Stimulated activated effector memory CD8-positive, alpha-beta T cell treated with anti-CD3 and anti-CD28 coated beads, Interleukin-12 subunit alpha, Interleukin-12 subunit beta, amount 100 ng/mL, for 72 hours (primary cell): ENCODE measurements around the gene CRY2.

Source experiments
- ATAC-seq: fragments of 150-1000 bp; cut with Tn5 transposase; 2 replicates; pipeline ENCODE4 v1.10.0; 2021
- DNase-seq, 2 donors: peaks; one replicate each; pipeline ENCODE4 v3.0.0; 2021 to 2022; ENCODE audit warnings: low spot score in 2 of 2
- H3K27ac Mint-ChIP-seq: one replicate; pipeline ENCODE4 v1.8.0; 2022; ENCODE audit warnings: mild to moderate bottlenecking, mixed read lengths
- H3K36me3 Mint-ChIP-seq: one replicate; pipeline ENCODE4 v1.8.0; 2022; ENCODE audit warnings: mild to moderate bottlenecking, mixed read lengths
- H3K4me1 Mint-ChIP-seq: one replicate; pipeline ENCODE4 v1.8.0; 2022; ENCODE audit warnings: mixed read lengths
- H3K4me3 Mint-ChIP-seq: one replicate; pipeline ENCODE4 v1.8.0; 2022; ENCODE audit warnings: mild to moderate bottlenecking, mixed read lengths
- H3K9me3 Mint-ChIP-seq: one replicate; pipeline ENCODE4 v1.8.0; 2022; ENCODE audit warnings: mixed read lengths

The CRY2 gene

GRCh38 chr11:45929486-45930030 lies 82.3 kb downstream of the CRY2 start:
- Mint-ChIP-seq H3K9me3 (no peaks in the 10 kb centered on the region), H3K27ac (peak overlapping the region; percentile 97), H3K4me3 (peak overlapping the region; percentile 62), H3K36me3 (peaks cover 53% of the 10 kb centered on the region), H3K4me1 (peaks cover 56% of the 10 kb centered on the region)
- DNase-seq: no peak
- peak; percentile 53 for ATAC-seq

GRCh38 chr11:45930031-45930794 lies 82.9 kb downstream of the CRY2 start:
- ATAC-seq: peak; percentile 79
- DNase-seq: no peak
- Mint-ChIP-seq H3K4me1 (peaks cover 55% of the 10 kb centered on the region), H3K9me3 (no peaks in the 10 kb centered on the region), H3K27ac (peak overlapping the region; percentile 97), H3K4me3 (peak overlapping the region; percentile 62), H3K36me3 (peaks cover 59% of the 10 kb centered on the region)

GRCh38 chr11:45930951-45931570 lies 83.8 kb downstream of the CRY2 start:
- Mint-ChIP-seq H3K27ac (peak overlapping the region; percentile 97), H3K4me1 (peaks cover 51% of the 10 kb centered on the region), H3K4me3 (peak overlapping the region; percentile 62)

GRCh38 chr11:45931739-45932138 lies 84.5 kb downstream of the CRY2 start:
- ATAC-seq: no peak
- Mint-ChIP-seq H3K27ac (peak overlapping the region; percentile 97), H3K4me1 (peaks cover 44% of the 10 kb centered on the region)

More at GRCh38 chr11:45930951-45931570, 83.8 kb downstream of the CRY2 start:
- Mint-ChIP-seq H3K36me3 (peaks cover 68% of the 10 kb centered on the region), H3K9me3 (no peaks in the 10 kb centered on the region)
- no peak for ATAC-seq
- DNase-seq: no peak

GRCh38 chr11:45932217-45932616 lies 84.9 kb downstream of the CRY2 start:
- ATAC-seq (no peak), DNase-seq (peak in 1 of 2 donors; percentile 44)
- H3K36me3 Mint-ChIP-seq: peaks cover 79% of the 10 kb centered on the region
- H3K9me3 Mint-ChIP-seq: no peaks in the 10 kb centered on the region
- no peak overlapping the region for H3K4me3 Mint-ChIP-seq
- H3K4me1 Mint-ChIP-seq: peaks cover 39% of the 10 kb centered on the region
- H3K27ac Mint-ChIP-seq: peak overlapping the region; percentile 26

More at GRCh38 chr11:45931739-45932138, 84.5 kb downstream of the CRY2 start:
- H3K36me3 Mint-ChIP-seq: peaks cover 75% of the 10 kb centered on the region
- DNase-seq: peak in 1 of 2 donors; percentile 45
- H3K9me3 Mint-ChIP-seq: no peaks in the 10 kb centered on the region
- peak overlapping the region; percentile 62 for H3K4me3 Mint-ChIP-seq
